Common myeloid progenitor, CD34-positive (primary cell): ENCODE measurements around the gene CKS1B.

Experiments used
- CTCF ChIA-PET: fragments of 350-600 bp; sonication (Branson Sonifier 250); formaldehyde crosslinking; loops from one replicate; lab custom pipeline; 2021; ENCODE audit warnings: antibody characterized with exemption; lab: Charles Lee
- POLR2A ChIA-PET: fragments of 350-600 bp; sonication (Branson Sonifier 250); formaldehyde crosslinking; loops from one replicate; lab custom pipeline; 2021; ENCODE audit warnings: antibody characterized with exemption; lab: Charles Lee
- DNase-seq, 3 donors: peaks; one replicate each; pipeline versions ENCODE4 v3.0.0 to v3.0.0-alpha.2; 2013
- H3K27ac ChIP-seq, 2 experiments: 1 replicate in 1 of 2; 2 replicates in 1 of 2; pipeline ENCODE4 v1.7.0; 2013; ENCODE audit warnings: inconsistent platforms in 2 of 2, low read length in 2 of 2, mild to moderate bottlenecking in 2 of 2, low read depth in 1 of 2, moderate library complexity in 1 of 2; ENCODE audit not compliant: severe bottlenecking in 2 of 2, insufficient read depth in 1 of 2, poor library complexity in 1 of 2
- H3K27me3 ChIP-seq, 5 experiments: replicated peaks in 2 of 5; 1 replicate in 3 of 5; 2 replicates in 2 of 5; pipeline versions ENCODE4 v1.6.1 to v1.7.0; 2013; ENCODE audit warnings: low read length in 4 of 5, mild to moderate bottlenecking in 2 of 5, moderate library complexity in 2 of 5, inconsistent platforms in 1 of 5; ENCODE audit not compliant: insufficient read depth in 5 of 5, control insufficient read depth in 4 of 5
- H3K36me3 ChIP-seq, 4 experiments: 1 replicate in 2 of 4; 2 replicates in 2 of 4; pipeline versions ENCODE4 v1.6.1 to v1.7.0; 2013; ENCODE audit warnings: low read length in 3 of 4, control low read depth in 1 of 4, mild to moderate bottlenecking in 1 of 4; ENCODE audit not compliant: control insufficient read depth in 4 of 4, insufficient read depth in 4 of 4
- H3K4me1 ChIP-seq, 4 experiments: 1 replicate in 3 of 4; 2 replicates in 1 of 4; pipeline versions ENCODE4 v1.6.1 to v1.7.1; 2013; ENCODE audit warnings: low read length in 3 of 4, mild to moderate bottlenecking in 3 of 4, control low read depth in 1 of 4, inconsistent platforms in 1 of 4, moderate library complexity in 1 of 4; ENCODE audit not compliant: control insufficient read depth in 4 of 4, insufficient read depth in 4 of 4; ENCODE audit errors: control extremely low read depth in 1 of 4
- H3K4me3 ChIP-seq, 7 experiments: 1 replicate in 4 of 7; 2 replicates in 3 of 7; pipeline versions ENCODE4 v1.5.1 to v1.7.0; 2013; ENCODE audit warnings: mild to moderate bottlenecking in 7 of 7, low read length in 6 of 7, moderate library complexity in 6 of 7, inconsistent platforms in 2 of 7, low read depth in 2 of 7, control low read depth in 1 of 7; ENCODE audit not compliant: insufficient read depth in 4 of 7, control insufficient read depth in 1 of 7; ENCODE audit errors: extremely low read depth in 1 of 7
- H3K9me3 ChIP-seq, 5 experiments: 1 replicate in 4 of 5; 2 replicates in 1 of 5; pipeline versions ENCODE4 v1.6.1 to v1.7.1; 2013; ENCODE audit warnings: low read length in 4 of 5, mild to moderate bottlenecking in 2 of 5, inconsistent platforms in 1 of 5, low read depth in 1 of 5, moderate library complexity in 1 of 5; ENCODE audit not compliant: control insufficient read depth in 4 of 5, insufficient read depth in 2 of 5; ENCODE audit errors: control extremely low read depth in 1 of 5
- WGBS: methylation state at CpG from one replicate; pipeline ENCODE4 v1.1.5; 2013; ENCODE audit not compliant: insufficient coverage; 5-methylcytosine and 5-hydroxymethylcytosine counted together

The CKS1B gene

GRCh38 chr1:154968731-154969130 lies 5.8 kb upstream of the CKS1B start:
- peaks cover 6 to 46% (median 38%) of the 10 kb centered on the region in 4 experiments for H3K36me3 ChIP-seq
- H3K27me3 ChIP-seq, result no peaks in the 10 kb centered on the region
- H3K9me3 ChIP-seq, result no peaks in the 10 kb centered on the region
- no peak overlapping the region for H3K4me3 ChIP-seq
- no CpG with 5 or more reads among the region's 3 CpGs for whole genome bisulfite sequencing
- H3K4me1 ChIP-seq, result peaks cover 0 to 44% (median 38%) of the 10 kb centered on the region in 4 experiments
- DNase-seq, result no peak
- ChIA-PET CTCF (interaction anchor here (1.6 kb wide), 1 partner anchor 76 kb away, joined by 3 read pairs; no protein-coding TSS in a partner anchor), POLR2A (interaction anchor here (1.8 kb wide), 1 partner anchor 8 kb away, joined by 4 read pairs; no protein-coding TSS in a partner anchor)
- H3K27ac ChIP-seq, result peak overlapping the region in 1 of 2 experiments; percentile 52

- WGBS, result no CpG with 5 or more reads among the region's 5 CpGs
- Histone ChIP-seq H3K4me3 (no peak overlapping the region), H3K4me1 (peaks cover 0 to 46% (median 37%) of the 10 kb centered on the region in 4 experiments), H3K27ac (peak overlapping the region in 1 of 2 experiments; percentile 52), H3K9me3 (no peaks in the 10 kb centered on the region), H3K36me3 (peaks cover 6 to 41% (median 35%) of the 10 kb centered on the region in 4 experiments), H3K27me3 (no peaks in the 10 kb centered on the region)
- no peak for DNase-seq
- CTCF ChIA-PET, result interaction anchor here (1.6 to 20.2 kb wide), 4 partner anchors 8 to 76 kb away, joined by 3 to 320 read pairs (median 12); partner anchors contain the start of genes LENEP, PBXIP1, PYGO2 and ZBTB7B
- POLR2A ChIA-PET, result interaction anchor here (0.6 to 1.8 kb wide), 3 partner anchors 8 to 37 kb away, joined by 3 to 4 read pairs (median 4); partner anchors contain the start of gene PBXIP1
Measured at GRCh38 chr1:154969246-154969645, 5.2 kb upstream of the CKS1B start.

- peak overlapping the region in 2 of 7 experiments; percentile 48 to 71 for H3K4me3 ChIP-seq
- CTCF ChIA-PET, result interaction anchor here (1.0 to 20.2 kb wide), 7 partner anchors 9 to 75 kb away, joined by 3 to 320 read pairs (median 7); partner anchors contain the start of genes LENEP, PBXIP1, PYGO2 and ZBTB7B
- H3K9me3 ChIP-seq, result no peaks in the 10 kb centered on the region
- POLR2A ChIA-PET, result interaction anchor here (1.4 to 1.8 kb wide), 2 partner anchors 9 to 14 kb away, joined by 4 read pairs; partner anchors contain the start of gene PBXIP1
- WGBS, result 31% methylated on average over 14 of the region's 22 CpGs
- DNase-seq, result no peak
- H3K36me3 ChIP-seq, result peaks cover 6 to 36% (median 31%) of the 10 kb centered on the region in 4 experiments
- H3K27me3 ChIP-seq, result no peaks in the 10 kb centered on the region
- peaks cover under 1 to 47% (median 39%) of the 10 kb centered on the region in 4 experiments for H3K4me1 ChIP-seq
- H3K27ac ChIP-seq, result peak overlapping the region in 1 of 2 experiments; percentile 77
Measured at GRCh38 chr1:154969860-154970452, 4.5 kb upstream of the CKS1B start.

GRCh38 chr1:154970631-154971340 lies 3.7 kb upstream of the CKS1B start, which contains the start of gene SHC1:
TSS of gene SHC1 (minus strand) at chr1:154970747. CDS start at chr1:154970526, 221 bp downstream.
- ChIA-PET POLR2A (interaction anchor here (0.7 to 1.4 kb wide), 3 partner anchors 10 to 15 kb away, joined by 3 to 6 read pairs (median 4); partner anchors contain the start of genes FLAD1, PBXIP1 and PYGO2), CTCF (interaction anchor here (1.0 to 20.2 kb wide), 9 partner anchors 10 to 82 kb away, joined by 3 to 320 read pairs (median 7); partner anchors contain the start of genes LENEP, PBXIP1, PYGO2 and ZBTB7B)
- peak within 1 kb of the TSS; percentile 46 to 77 for H3K27ac ChIP-seq
- no peaks in the 10 kb centered on the region for H3K27me3 ChIP-seq
- no peaks in the 10 kb centered on the region for H3K9me3 ChIP-seq
- peaks cover 6 to 52% (median 45%) of the 10 kb centered on the region in 4 experiments for H3K4me1 ChIP-seq
- H3K4me3 ChIP-seq, result peak within 1 kb of the TSS in 4 of 7 experiments; percentile 33 to 71 (median 54)
- H3K36me3 ChIP-seq, result peaks cover 4 to 29% (median 24%) of the 10 kb centered on the region in 4 experiments
- WGBS, result 18% methylated on average over 8 of the region's 15 CpGs
- peak; percentile 69 to 87 (median 87) for DNase-seq

- POLR2A ChIA-PET, result interaction anchor here (1.1 kb wide), 1 partner anchor 11 kb away, joined by 6 read pairs; the partner anchor contains the start of gene PYGO2
- CTCF ChIA-PET, result interaction anchor here (1.2 to 20.2 kb wide), 10 partner anchors 9 to 81 kb away, joined by 3 to 320 read pairs (median 6); partner anchors contain the start of genes LENEP, PBXIP1, PYGO2 and ZBTB7B
Measured at GRCh38 chr1:154971341-154971998, 3.0 kb upstream of the CKS1B start.

GRCh38 chr1:154972213-154972516 lies 2.3 kb upstream of the CKS1B start:
- Histone ChIP-seq H3K27ac (no peak overlapping the region), H3K27me3 (no peaks in the 10 kb centered on the region)

More at GRCh38 chr1:154971341-154971998, 3.0 kb upstream of the CKS1B start:
- peaks cover 4 to 22% (median 18%) of the 10 kb centered on the region in 4 experiments for H3K36me3 ChIP-seq
- peak overlapping the region; percentile 27 to 77 for H3K27ac ChIP-seq
- WGBS, result 62% methylated on average over 5 of the region's 10 CpGs
- H3K4me1 ChIP-seq, result peaks cover 13 to 59% (median 51%) of the 10 kb centered on the region in 4 experiments
- peak overlapping the region in 2 of 7 experiments; percentile 61 to 71 for H3K4me3 ChIP-seq
- H3K27me3 ChIP-seq, result no peaks in the 10 kb centered on the region
- no peaks in the 10 kb centered on the region for H3K9me3 ChIP-seq
- no peak for DNase-seq

More at GRCh38 chr1:154972213-154972516, 2.3 kb upstream of the CKS1B start:
- H3K36me3 ChIP-seq, result peaks cover 2 to 16% (median 11%) of the 10 kb centered on the region in 4 experiments
- no peaks in the 10 kb centered on the region for H3K9me3 ChIP-seq
- ChIA-PET CTCF (interaction anchor here (1.2 to 20.2 kb wide), 7 partner anchors 11 to 80 kb away, joined by 3 to 320 read pairs (median 5); partner anchors contain the start of genes LENEP, PYGO2 and ZBTB7B), POLR2A (no interaction called here)
- WGBS, result no CpG with 5 or more reads among the region's 3 CpGs
- DNase-seq, result no peak
- H3K4me1 ChIP-seq, result peaks cover 20 to 66% (median 58%) of the 10 kb centered on the region in 4 experiments
- H3K4me3 ChIP-seq, result no peak overlapping the region
